Embryonic facial prominence (tissue), 1 donor: ENCODE measurements around the gene INO80C.
"Not testable (repeated sequence)": the region's sequence is repeated elsewhere in the genome, so short reads cannot be mapped to it uniquely, and the experiment has no call there.

Source experiments
- DNase-seq: peaks from one replicate; pipeline ENCODE4 v3.0.0-alpha.2; 2016; ENCODE audit errors: extremely low spot score

The INO80C gene

GRCh38 chr18:35460736-35461161, 37.0 kb downstream of the INO80C start:
- no peak for DNase-seq

DNA sequence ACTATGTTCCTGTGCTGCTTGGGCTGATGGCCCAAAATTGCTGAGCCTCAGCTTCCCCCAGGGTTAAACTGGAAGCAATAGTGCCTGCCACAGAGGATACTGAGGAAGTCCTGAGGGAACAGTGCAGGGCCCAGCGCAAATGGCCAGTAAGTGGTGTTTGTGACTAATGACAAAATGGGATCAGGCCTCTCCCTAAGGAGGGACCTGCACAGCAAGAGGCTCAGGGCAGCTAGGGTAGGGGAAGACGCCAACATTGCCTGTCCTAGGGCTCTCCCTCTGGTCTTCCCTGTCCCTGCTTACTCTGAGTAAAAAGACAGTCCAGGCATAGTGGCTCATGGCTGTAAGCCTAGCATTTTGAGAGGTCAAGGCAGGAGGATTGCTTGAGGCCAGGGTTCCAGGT, 37.8 kb downstream of the INO80C start:
- DNase-seq, result no peak

DNA sequence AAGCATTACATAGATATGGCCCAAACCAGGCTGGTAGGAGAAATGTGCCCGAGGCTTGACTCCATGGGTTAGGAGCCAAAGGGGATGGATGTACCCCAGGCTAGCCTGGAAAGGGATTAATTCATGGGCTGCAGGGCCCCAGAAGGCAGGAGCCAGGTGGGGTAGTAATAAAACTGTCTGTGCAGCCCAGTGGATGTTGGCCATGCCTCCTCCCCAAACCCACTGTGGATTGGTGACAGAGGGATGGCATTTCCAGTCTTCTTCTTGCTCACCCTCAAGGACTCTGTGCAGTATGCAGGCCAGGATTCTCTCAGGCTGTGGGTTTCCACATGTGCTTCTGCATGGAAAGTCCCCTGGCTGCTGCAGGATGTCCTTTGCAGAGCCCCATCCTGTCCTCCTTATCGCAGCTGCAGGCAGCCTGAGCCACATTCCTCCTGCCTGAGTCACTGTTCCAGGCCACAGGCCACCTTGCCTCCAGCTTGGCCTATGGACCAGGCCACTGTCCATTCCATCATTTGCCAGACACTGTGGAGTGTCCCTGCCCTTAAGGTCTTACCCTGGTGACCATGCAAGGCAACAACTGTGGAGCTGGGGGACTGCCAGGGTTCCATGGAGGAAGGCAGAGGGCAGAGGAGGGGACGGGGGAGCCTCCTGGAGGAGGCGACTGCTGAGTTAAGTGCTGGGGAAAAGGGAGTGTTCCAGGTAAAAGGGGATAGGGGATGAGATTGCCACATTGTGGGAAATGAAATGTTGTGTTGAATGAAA, 38.9 kb downstream of the INO80C start:
- DNase-seq, result no peak

GRCh38 chr18:35458271-35458670, 39.5 kb downstream of the INO80C start:
- DNase-seq, result no peak

DNA sequence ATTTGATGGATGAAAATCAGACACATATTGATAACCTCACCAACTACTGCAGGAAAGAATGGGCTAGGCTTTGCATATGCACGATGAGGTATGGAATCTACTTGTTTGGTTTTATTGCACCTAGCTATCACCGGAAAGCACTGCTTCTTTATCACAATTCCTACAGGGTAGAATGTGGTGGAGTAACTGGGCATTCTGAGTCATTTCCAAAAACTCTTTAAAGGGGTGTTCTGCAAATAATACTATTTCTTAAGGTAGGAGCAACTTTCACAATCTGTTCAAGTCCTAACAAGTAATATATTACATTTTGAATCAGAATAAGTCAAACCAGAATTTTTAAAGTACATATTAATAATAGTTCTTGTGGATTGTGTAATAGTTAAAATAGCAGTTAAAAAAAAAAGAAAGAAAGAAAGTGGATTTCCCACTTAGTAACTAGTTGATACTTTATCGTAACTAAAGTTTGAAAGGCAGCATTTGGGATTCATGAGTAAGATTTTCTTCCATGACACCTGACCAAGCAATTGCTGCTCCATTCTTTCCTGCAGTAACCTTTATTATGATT, 40.5 kb downstream of the INO80C start:
- no peak for DNase-seq

DNA sequence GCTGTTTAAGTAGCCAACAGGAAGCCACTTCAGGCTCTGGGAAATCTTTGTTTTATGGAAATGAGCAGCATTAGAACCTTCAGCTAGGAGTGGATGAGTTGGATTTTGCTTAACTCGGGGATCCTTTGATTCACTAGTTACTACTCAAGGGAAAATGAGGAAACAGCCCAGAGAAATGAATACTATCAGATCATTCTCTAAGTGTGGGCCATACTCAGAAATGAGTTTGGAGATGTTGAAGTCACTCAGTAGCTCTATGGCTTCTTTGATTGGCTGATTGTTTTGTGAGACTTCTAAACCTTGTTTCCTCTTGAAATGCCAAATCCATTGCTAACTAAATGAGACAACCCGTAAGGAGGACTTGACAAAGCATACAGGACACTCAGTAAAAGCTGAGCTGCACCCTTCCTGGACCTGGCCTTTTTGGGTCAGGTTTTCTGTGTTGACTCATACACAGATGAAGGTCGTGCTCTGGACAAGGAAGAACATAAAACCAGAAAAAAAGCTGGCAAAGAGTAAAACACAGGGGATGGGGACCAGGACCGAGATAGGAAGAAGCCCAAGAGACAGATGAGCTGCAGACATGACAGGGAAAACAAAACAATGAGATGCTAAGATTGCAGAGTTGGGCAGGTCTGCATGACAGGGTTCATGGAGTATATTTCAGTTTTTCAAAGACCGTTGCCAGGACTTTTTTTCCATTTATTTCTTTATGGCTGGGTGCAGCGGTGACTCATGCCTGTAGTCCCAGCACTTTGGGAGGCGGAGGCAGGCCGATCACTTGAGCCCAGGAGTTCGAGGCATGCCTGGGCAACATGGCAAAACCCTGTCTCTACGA, 41.6 kb downstream of the INO80C start:
- no peak for DNase-seq

DNA sequence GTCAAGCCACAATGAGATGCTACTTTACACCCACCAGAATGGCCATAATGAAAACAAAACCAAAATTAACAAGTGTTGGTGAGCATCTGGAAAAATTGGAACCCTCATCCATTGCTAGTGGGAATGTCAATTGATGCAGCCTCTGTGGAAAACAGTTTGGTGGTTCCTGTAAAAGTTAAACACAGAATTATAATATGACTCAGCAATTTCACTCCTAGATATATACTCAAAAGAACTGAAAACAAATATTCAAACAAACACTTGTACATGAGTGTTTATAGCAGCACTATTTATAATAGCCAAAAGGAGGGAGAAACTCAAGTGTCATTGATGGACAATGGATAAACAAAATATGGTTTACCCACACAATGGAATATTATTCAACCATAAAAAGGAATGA, 43.0 kb downstream of the INO80C start:
- DNase-seq, result no peak

DNA sequence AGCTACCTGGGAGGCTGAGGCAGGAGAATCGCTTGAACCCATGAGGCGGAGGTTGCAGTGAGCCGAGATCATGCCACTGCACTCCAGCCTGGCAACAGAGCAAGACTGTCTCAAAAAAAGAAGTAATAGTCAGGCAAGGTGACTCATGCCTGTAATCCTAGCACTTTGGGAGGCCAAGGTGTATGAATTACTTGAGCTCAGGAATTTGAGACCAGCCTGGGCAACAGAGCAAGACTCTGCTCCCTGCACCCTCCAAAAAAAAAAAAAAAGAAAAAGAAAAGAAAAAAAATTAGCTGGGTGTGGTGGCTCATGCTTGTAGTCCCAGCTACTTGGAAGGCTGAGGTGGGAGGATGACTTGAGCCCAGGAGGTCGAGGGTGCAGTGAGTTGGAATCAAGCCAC, 44.7 kb downstream of the INO80C start:
- DNase-seq, result not testable (repeated sequence)

DNA sequence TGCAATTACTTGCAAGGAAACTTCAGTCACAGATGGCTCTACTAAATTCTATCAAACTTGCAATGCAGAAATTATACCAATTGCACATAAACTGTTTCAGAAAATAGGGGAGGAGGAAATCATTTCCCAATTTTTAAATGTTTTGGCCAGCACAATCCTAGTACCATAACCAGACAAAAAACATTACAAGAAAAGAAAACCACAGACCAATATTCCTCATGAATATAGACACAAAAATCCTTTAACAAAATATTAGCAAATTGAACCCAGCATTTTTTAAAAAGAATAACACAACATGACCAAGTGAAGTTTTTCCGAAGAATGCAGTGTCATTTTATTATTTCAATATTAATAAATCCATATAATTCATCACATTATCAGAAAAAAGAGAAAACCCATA, 45.8 kb downstream of the INO80C start:
- DNase-seq, result no peak

- no peak for DNase-seq
These were observed 46.7 kb downstream of the INO80C start for GRCh38 chr18:35451032-35451431.

DNA sequence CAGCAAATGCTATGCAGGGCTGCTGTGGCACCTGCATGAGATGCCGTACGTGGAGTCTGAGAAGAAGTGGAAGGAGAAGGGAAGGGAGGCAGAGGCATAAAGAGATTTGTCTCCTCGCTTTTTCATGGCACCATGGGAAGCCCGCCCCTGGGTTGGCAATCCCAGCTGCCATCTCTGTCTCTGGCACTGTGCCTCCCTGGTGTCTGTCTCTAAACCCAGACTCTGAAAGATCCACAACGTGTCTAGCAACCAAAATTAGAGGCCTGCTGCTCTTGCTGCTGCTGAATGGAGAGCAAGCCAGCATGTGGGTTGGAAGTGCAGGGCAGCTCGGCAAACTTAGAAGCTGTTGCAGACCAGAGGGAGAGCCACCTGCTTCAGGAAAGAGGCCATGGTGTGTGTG, 53.1 kb downstream of the INO80C start:
- no peak for DNase-seq

- DNase-seq, result no peak
These were observed 53.9 kb downstream of the INO80C start for GRCh38 chr18:35443847-35444246.

GRCh38 chr18:35443434-35443833, 54.3 kb downstream of the INO80C start:
- no peak for DNase-seq

- no peak for DNase-seq
These were observed 55.1 kb downstream of the INO80C start for GRCh38 chr18:35442701-35443100.

GRCh38 chr18:35441857-35442595, 55.7 kb downstream of the INO80C start:
- no peak for DNase-seq

DNA sequence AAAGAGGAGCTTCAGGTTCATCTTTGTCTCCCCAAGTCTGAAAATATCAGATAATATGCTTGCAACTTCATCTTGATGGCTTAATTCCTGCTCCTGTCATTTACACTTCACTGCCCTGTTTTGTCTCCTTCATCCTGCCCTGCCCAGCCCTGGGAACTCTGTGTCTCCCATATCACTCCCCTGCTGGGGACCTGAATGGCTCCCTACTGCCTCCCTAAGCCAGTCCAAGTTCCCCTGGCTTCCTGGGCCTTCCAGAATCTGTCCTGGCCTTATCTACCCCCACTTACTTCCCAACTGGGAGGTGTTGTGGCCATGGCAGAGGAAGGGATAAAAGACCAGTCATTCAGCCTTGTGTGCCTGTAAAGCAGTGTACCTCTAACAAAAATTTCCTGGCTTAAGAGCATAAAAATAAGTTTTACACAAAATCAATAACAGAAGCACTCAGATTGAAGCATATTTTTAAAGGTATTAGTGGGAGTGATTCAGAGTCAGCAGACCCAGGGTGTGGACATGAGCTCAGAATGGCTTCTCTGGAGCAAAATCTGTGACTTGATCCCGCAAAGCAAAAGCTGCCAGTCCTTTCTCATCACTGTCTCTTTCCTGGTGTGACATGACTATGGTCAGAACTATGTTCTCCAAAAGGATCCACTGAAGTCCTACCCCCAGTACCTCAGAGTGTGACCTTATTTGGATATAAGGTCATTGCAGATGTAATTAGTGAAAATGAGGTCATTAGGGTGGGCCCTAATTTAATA, 59.1 kb downstream of the INO80C start:
- DNase-seq, result no peak

DNA sequence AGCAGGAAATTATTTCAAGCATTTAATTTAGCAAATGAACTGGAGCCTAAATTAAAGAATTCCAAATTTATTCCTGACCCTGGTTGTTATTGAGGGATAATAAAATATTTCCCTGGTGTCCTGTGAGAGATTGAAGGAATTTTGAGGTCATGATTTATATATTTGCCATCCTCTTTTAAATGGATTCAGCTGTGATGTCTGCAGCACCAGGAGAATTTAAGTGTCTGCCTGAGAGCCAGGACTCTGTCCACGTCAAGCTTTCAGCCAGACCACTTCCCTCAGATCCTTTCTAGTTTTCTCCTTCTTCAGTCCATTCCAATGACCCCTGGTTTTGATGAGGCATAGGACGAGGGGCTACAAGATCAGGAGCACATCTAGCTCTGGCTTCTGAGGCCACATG, 59.9 kb downstream of the INO80C start:
- DNase-seq, result no peak

GRCh38 chr18:35436076-35436649, 61.6 kb downstream of the INO80C start:
- DNase-seq, result no peak

GRCh38 chr18:35435401-35435800, 62.4 kb downstream of the INO80C start:
- no peak for DNase-seq

GRCh38 chr18:35432565-35433001, 65.2 kb downstream of the INO80C start:
- no peak for DNase-seq

DNA sequence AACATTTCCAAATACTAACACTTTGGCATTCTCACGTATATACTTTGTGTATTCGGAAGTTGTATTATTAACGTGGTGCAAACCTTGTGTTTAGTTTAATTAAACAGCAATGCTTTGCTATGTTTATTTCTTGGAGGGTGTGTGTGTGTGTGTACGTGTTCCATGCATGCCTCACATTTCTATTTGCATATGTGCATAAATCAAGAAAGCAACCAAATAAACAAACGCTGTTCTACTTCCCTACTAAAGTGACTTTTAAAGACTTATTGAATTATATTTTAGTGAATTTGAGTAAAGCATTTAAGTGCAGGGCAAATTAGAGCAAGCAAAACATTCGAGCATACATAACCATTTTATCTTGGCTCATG, 66.4 kb downstream of the INO80C start:
- no peak for DNase-seq
